ENCODE measurements around the gene RELN.

DNA sequence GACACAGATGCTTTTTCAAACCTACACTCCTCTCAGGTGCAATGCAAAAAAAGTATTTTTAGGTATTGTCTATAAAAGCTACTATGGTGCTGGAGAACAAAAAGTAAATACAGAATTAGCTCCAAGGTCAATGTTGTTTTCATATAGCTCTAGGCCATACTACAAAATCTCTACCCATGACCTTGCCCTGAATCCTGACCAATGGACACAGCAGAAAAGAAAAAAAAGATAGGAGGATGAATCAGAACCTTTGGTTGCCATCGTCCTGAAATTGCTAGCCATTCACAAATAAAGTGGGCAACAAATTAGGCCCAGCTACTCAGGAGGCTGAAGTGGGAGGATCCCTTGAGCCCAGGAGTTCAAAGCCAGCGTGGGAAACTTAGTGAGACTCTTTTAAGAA, 35.2 kb upstream of the RELN start:
- TF ChIP-seq, protein P1, sequence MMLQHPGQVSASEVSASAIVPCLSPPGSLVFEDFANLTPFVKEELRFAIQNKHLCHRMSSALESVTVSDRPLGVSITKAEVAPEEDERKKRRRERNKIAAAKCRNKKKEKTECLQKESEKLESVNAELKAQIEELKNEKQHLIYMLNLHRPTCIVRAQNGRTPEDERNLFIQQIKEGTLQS (CRISPR knock-in tag; IDR thresholded peaks at IDR 0.05) = no peak
- no peak for TF ChIP-seq ELF1 (CRISPR knock-in tag; IDR thresholded peaks at IDR 0.05)
